HG02763 (cell line): ENCODE results near the gene DEFB113.

Experiments used
- ATAC-seq: cut with Tn5 transposase; IDR thresholded peaks from one replicate; pipeline ENCODE4 v1.9.1; 2021; ENCODE audit warnings: mild to moderate bottlenecking, moderate library complexity; ENCODE audit not compliant: unreplicated experiment

The DEFB113 gene

DNA sequence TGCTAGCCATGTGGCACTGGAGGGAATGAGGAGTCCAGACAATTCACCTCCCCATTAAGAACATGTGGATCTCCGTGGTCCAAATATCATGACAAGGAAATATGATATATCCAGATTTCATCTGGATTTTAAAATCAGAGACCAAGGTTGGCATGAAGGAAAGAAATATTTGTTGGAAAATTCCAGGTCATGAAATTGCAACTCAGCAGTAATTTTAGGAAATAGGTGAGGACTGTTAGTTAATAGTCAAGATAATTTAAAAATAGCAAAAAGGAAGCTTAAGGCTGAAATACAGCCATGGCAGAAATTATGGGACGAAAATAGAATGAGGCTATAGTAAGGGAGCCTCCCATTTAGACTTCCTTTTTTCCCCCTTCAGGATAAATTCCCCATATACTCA lies 32.4 kb downstream of the DEFB113 start:
- ATAC-seq = no peak

DNA sequence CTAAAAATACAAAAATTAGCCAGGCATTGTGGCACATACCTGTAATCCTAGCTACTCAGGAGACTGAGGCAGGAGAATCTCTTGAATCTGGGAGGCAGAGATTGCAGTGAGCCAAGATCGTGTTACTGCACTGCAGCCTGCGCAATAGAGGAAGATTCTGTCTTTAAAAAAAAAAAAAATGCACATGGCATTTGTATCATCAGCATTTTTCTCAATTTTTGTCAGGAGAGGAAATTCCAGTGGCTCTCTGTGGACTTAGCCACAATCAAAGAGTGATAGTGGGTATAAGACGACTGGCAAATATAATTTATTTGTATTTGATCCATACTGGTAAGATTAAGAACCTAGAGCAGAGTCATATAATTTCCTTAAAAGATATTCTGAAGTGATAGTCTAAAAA lies 34.0 kb downstream of the DEFB113 start:
- no peak for ATAC-seq

DNA sequence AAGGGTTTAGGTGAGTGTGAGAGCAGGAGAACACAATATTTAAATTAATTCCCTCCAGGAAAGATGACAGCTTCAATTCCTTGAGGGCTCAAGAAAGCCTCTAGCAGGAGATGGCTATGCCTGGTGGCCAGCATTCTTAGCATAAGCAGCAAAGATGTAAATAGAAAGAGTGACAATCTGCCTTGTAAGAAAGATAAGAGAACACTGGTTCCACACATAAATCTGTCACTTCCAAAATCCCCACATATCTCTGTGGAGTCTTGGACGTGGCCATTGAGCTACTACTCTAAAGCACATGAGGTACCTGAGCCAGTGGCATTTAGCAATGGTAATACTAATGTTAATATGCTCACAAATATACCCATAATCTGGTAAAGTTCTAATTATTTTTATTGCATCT lies 34.7 kb downstream of the DEFB113 start:
- no peak for ATAC-seq

DNA sequence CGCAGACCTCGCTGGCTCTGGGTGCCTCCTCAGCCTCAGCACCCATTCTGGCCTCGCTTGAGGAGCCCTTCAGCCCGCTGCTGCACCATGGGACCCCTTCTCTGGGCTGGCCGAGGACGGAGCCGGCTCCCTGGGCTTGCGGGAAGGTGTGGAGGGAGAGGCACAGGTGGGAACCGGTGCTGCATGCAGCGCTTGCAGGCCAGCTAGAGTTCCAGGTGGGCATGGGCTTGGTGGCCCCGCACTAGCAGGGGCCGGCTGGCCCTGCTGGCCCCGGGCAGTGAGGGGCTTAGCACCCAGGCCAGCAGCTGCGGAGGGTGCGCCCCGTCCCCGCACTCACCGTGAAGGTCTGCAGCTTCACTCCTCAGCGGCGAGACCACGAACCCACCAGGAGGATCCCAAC lies 35.9 kb downstream of the DEFB113 start:
- no peak for ATAC-seq

DNA sequence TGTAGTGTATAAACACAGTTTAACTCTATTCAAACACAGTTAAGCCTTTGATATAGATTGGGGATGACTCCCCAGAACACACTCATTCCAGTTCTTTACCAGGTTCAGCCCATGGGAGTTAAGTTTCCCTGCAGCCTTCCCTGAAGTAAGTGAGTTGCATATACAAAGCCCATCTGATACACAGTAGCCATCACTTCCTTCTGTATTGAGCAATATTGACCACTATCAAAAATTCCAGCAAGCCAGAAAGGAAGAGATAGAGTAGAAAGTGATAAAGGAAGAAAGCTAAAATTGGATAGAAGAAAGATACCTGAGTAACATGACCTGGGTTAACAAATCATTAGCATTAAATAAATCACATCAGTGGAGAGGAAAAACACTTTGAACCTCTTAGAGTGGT lies 40.1 kb downstream of the DEFB113 start:
- no peak for ATAC-seq

DNA sequence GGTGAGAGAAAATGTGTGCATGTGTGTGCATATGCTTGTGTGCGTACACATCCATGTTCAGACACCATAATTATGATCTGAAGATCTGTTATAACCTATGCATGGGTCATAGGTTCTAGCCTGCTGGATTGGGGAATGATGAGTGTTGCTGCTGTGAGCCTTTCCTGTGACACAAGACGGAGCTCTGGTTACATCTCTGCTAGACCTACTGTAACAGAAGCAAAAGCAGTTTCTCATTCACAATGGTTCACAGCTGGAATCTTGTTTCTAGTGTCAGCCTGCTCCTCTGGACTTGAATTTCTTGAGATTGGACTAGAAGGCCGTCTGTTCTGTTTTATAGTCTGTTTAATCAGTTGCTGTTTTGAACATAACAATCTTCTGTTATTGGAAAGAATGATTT lies 45.6 kb downstream of the DEFB113 start:
- no peak for ATAC-seq

DNA sequence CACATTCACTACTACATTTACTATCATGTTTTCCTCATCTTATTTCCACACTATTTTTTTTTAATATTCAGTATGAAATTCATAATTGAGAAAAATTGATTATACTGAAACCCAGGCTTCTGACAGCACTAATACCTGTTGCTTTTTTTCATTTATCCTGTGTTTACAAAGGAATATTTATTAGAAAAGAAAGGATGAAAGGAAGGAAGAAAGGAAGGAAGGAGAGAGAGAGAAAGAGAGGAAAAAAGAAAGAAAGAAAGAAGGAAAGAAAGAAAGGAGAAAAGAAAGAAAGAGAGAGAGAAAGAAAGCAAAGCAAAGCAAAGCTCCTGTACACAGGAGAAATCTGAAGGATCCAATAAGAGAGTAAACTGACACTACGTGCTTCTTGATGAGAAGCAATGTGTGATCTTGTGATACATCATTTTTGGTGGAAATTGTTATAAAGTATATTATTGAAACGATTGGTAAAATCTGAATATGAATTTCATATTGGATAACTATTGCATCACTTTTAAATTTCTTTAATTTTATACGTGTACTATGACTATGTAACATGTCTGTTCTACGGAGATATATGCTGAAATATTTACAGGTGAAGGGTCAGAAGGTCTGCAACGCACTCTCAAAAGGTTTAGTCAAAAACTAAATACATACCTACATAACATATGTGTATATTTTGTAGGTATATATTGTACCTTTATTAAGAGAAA lies 49.3 kb downstream of the DEFB113 start:
- no peak for ATAC-seq

DNA sequence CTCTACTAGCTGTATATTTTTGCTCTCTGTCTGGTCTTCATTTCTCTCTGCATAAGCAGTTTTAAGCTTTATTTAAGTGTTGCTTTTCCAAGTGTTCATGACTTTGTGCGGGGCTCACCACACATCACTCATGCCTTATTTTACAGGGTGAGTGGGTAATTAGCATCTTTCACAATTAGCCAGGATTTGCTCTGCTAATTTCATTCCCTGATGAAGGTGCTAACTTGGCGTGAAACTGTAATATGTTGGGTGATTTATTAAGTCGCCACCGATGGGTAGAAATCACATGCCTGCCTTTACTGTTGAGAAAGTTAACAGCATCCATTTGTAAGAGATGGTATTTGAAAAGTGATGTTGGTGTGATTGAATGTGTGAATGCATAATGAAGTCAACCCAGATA lies 50.2 kb downstream of the DEFB113 start:
- no peak for ATAC-seq

DNA sequence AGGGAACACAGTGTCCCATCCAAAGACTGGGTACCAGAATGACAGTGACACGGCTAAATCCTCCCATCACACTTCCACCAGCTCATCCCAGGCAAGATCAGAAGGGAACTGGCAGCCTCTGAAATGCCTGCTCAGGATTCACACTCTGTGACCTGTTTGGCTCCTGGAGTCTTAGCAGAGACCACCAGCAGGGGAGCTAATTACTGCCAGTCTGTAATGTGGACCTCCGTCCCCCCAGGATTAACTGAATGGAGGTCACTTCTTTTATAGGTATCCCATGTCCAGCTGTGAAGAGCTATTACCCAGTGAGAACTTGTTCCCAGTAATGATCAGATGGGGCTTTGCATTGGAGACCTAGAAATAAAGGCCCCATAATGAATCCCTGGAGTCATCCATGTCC lies 50.6 kb downstream of the DEFB113 start:
- no peak for ATAC-seq
